ENCODE results near the gene ATF7IP2. TPM values are rescaled to one million over a fixed set of nuclear protein-coding genes. Genes with fewer than 3 reads are reported as not detected.

The ATF7IP2 gene
- total and polyA plus RNA-seq, 9 of the 15 experiments (the other 6 are each of a cell fraction or from before 2014, with no cell fraction given): 131 to 515 (median 196) TPM

DNA sequence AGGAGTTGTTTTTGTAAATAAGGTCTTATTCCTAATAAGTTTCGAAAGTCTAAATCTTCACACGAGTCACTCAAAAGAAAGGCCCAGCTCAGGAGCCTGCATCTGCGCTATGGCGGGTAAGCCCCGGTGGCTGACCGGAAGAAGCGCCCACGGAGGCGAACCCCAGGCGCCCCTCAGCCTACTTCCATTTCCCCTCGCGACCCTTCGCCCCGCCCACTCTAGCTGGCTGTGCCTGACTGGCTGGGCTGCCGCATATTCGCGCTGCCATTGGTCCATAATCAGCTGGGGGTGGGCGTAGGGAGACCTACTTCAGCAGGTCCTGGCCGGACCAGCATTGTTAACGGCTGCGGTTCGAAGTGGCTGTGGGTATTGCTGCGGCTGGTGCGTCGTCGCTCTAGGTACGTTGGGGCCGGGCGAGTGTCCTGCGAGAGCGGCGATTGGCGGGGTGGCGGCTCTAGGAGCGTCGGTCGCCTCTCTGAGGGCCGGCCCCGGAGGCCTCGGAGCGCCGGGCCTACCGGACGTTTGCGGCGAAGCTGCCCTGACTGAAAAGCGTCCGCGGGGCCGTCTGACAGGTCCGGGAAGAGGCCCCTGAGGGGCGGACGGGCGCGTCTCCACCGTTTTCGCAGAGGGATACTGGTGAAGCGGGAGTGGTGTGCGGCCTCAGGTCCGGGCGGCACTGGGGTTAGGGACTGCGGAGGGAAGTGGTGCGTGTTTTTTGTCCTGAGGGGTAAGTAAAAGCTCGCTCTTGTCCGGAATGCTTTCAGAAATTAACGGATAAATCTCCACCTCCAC is at the start of gene ATF7IP2 (continued):
- TF ChIP-seq, protein P1, sequence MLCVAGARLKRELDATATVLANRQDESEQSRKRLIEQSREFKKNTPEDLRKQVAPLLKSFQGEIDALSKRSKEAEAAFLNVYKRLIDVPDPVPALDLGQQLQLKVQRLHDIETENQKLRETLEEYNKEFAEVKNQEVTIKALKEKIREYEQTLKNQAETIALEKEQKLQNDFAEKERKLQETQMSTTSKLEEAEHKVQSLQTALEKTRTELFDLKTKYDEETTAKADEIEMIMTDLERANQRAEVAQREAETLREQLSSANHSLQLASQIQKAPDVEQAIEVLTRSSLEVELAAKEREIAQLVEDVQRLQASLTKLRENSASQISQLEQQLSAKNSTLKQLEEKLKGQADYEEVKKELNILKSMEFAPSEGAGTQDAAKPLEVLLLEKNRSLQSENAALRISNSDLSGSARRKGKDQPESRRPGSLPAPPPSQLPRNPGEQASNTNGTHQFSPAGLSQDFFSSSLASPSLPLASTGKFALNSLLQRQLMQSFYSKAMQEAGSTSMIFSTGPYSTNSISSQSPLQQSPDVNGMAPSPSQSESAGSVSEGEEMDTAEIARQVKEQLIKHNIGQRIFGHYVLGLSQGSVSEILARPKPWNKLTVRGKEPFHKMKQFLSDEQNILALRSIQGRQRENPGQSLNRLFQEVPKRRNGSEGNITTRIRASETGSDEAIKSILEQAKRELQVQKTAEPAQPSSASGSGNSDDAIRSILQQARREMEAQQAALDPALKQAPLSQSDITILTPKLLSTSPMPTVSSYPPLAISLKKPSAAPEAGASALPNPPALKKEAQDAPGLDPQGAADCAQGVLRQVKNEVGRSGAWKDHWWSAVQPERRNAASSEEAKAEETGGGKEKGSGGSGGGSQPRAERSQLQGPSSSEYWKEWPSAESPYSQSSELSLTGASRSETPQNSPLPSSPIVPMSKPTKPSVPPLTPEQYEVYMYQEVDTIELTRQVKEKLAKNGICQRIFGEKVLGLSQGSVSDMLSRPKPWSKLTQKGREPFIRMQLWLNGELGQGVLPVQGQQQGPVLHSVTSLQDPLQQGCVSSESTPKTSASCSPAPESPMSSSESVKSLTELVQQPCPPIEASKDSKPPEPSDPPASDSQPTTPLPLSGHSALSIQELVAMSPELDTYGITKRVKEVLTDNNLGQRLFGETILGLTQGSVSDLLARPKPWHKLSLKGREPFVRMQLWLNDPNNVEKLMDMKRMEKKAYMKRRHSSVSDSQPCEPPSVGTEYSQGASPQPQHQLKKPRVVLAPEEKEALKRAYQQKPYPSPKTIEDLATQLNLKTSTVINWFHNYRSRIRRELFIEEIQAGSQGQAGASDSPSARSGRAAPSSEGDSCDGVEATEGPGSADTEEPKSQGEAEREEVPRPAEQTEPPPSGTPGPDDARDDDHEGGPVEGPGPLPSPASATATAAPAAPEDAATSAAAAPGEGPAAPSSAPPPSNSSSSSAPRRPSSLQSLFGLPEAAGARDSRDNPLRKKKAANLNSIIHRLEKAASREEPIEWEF (CRISPR knock-in tag; IDR thresholded peaks at IDR 0.05): no peak
- TF ChIP-seq CBX5 (IDR thresholded peaks at IDR 0.05; ENCODE audit: borderline replicate concordance, low read depth) (peak; percentile 90), ZNF165 (CRISPR knock-in tag; IDR thresholded peaks at IDR 0.05; ENCODE audit: borderline replicate concordance) (no peak), ZNF133 (CRISPR knock-in tag; IDR thresholded peaks at IDR 0.05) (no peak), ATF1 (CRISPR knock-in tag; IDR thresholded peaks at IDR 0.05) (no peak), ATF1 (tag; IDR thresholded peaks at IDR 0.05) (peak; percentile 91), CBFA2T2 (conservative IDR thresholded peaks at IDR 0.05) (no peak), ZC3H11A (IDR thresholded peaks at IDR 0.05; ENCODE audit: low read depth, low read length) (no peak), CCNT2 (IDR thresholded peaks at IDR 0.05; ENCODE audit: borderline replicate concordance, extremely low read depth, insufficient read length, low read depth, low read length) (peak; percentile 56), SIN3A (IDR thresholded peaks at IDR 0.05; ENCODE audit: borderline replicate concordance in 2 of 2, control insufficient read depth in 1 of 2, low read depth in 2 of 2, low read length in 2 of 2) (peak in 1 of 2 experiments; percentile 62; a peak in 3 of 4 replicates)
- TF ChIP-seq, protein P2, sequence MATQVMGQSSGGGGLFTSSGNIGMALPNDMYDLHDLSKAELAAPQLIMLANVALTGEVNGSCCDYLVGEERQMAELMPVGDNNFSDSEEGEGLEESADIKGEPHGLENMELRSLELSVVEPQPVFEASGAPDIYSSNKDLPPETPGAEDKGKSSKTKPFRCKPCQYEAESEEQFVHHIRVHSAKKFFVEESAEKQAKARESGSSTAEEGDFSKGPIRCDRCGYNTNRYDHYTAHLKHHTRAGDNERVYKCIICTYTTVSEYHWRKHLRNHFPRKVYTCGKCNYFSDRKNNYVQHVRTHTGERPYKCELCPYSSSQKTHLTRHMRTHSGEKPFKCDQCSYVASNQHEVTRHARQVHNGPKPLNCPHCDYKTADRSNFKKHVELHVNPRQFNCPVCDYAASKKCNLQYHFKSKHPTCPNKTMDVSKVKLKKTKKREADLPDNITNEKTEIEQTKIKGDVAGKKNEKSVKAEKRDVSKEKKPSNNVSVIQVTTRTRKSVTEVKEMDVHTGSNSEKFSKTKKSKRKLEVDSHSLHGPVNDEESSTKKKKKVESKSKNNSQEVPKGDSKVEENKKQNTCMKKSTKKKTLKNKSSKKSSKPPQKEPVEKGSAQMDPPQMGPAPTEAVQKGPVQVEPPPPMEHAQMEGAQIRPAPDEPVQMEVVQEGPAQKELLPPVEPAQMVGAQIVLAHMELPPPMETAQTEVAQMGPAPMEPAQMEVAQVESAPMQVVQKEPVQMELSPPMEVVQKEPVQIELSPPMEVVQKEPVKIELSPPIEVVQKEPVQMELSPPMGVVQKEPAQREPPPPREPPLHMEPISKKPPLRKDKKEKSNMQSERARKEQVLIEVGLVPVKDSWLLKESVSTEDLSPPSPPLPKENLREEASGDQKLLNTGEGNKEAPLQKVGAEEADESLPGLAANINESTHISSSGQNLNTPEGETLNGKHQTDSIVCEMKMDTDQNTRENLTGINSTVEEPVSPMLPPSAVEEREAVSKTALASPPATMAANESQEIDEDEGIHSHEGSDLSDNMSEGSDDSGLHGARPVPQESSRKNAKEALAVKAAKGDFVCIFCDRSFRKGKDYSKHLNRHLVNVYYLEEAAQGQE (IDR thresholded peaks at IDR 0.05; ENCODE audit: borderline replicate concordance): peak; percentile 92
- TF ChIP-seq, protein P2 (CRISPR knock-in tag; IDR thresholded peaks at IDR 0.05; ENCODE audit: low read depth): 0 out of 2 replicates have a peak, but pooled peaks have one; percentile 46
- TF ChIP-seq, protein P3, sequence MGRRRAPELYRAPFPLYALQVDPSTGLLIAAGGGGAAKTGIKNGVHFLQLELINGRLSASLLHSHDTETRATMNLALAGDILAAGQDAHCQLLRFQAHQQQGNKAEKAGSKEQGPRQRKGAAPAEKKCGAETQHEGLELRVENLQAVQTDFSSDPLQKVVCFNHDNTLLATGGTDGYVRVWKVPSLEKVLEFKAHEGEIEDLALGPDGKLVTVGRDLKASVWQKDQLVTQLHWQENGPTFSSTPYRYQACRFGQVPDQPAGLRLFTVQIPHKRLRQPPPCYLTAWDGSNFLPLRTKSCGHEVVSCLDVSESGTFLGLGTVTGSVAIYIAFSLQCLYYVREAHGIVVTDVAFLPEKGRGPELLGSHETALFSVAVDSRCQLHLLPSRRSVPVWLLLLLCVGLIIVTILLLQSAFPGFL (CRISPR knock-in tag; IDR thresholded peaks at IDR 0.05): no peak
